GM18951 (cell line): ENCODE measurements around the gene MOCS1.
"Not testable (repeated sequence)": the region's sequence is repeated elsewhere in the genome, so short reads cannot be mapped to it uniquely, and the experiment has no call there.

Experiments
- POLR2A ChIP-seq: IDR thresholded peaks from 4 replicates; pipeline ENCODE4 v1.6.1; 2011; ENCODE audit warnings: mild to moderate bottlenecking; ENCODE audit not compliant: insufficient read length, insufficient read depth; ENCODE audit errors: extremely low read depth
- in situ Hi-C: fragments of 300-500 bp; cut with MboI; formaldehyde crosslinking; loops from one replicate; pipeline ENCODE4 v1.12.0; 2022; ENCODE audit warnings: low sequenced_read_pairs, mixed read lengths, inconsistent platforms; ENCODE audit not compliant: unreplicated experiment

Gene MOCS1

DNA sequence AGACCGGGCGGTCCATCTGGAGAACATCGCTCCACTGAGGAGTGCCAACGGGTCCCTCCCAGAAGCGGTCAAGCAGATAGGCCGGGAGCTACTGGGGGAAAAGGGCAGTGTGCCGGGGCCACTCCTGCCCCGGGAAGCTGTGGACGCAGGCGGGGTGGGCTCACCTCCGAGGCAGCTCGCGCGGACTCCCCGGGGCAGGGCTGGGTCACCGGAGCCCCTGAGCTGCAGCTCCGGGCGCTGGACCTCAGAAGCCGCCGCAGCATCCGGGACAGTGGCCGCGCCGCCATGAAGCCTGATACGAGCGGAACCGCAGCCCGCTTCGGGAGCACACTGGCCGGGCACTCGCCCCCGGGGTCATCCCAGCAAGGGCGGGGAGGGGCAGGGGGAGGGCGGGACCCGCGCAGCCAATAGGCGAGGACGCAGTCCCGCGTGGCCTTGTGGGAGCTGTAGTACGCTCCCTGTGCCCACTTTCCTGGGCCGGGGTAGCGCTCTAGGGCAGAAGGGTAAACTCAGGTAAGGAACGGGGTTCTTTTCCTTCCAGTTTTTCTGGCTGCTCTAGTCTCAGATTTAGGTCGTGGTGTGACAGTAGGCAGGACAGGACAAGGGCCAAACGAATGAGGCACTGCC, at the start of gene MOCS1:
Gene MOCS1 (minus strand): TSS at position 332 of the 627 bp plus-strand sequence. CDS start 45 bp downstream, at position 287.
- in situ Hi-C loops = no loop called here
- TF ChIP-seq POLR2A = no peak

- in situ Hi-C loops = loop anchor here (25.0 kb wide), 1 partner anchor 303 kb away; no protein-coding TSS in a partner anchor
- no peak for TF ChIP-seq POLR2A
Observed at GRCh38 chr6:39984051-39984450, 49.8 kb upstream of the MOCS1 start.

GRCh38 chr6:39983193-39983592, 48.9 kb upstream of the MOCS1 start:
- in situ Hi-C loops = loop anchor here (25.0 kb wide), 1 partner anchor 304 kb away; no protein-coding TSS in a partner anchor
- TF ChIP-seq POLR2A = no peak

- in situ Hi-C loops = loop anchor here (25.0 kb wide), 1 partner anchor 305 kb away; no protein-coding TSS in a partner anchor
- TF ChIP-seq POLR2A = no peak
Observed at GRCh38 chr6:39982720-39983119, 48.5 kb upstream of the MOCS1 start.

DNA sequence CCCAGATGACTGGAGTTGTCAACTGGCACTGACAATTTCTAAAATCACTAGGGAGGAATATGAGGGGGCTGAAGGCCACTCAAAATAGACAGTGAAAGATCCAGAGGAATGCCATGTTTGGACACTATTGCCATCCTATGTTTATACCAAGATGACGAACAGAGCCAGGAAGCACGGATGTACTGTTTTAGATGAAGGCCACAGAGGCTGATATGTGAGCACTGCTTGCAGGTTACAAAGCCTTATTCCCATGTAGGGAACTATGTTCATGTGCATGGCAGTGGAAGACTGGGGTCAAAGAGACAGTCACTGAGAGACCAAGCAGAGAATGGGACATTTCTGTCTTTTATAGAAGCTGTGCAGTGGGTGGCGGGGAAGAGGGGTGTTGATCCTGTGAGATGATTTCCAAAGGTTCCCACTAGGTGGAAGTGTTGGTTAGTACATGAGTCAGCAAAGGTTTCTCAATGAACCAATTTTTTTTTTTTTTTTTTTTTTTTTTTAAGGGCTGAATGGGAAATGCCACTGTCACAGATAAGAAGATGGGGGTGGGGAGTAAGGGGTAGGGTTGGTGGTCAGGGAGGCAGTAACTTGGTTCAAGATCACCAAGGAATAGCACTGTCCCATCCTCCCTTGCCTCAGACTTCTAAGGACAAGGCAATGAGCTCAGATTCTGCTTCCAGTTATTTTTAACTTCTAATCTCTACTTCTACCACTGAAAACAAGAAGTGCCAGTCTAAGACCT, 46.7 kb upstream of the MOCS1 start:
- in situ Hi-C loops = loop anchor here (25.0 kb wide), 1 partner anchor 306 kb away; no protein-coding TSS in a partner anchor
- no peak for TF ChIP-seq POLR2A

DNA sequence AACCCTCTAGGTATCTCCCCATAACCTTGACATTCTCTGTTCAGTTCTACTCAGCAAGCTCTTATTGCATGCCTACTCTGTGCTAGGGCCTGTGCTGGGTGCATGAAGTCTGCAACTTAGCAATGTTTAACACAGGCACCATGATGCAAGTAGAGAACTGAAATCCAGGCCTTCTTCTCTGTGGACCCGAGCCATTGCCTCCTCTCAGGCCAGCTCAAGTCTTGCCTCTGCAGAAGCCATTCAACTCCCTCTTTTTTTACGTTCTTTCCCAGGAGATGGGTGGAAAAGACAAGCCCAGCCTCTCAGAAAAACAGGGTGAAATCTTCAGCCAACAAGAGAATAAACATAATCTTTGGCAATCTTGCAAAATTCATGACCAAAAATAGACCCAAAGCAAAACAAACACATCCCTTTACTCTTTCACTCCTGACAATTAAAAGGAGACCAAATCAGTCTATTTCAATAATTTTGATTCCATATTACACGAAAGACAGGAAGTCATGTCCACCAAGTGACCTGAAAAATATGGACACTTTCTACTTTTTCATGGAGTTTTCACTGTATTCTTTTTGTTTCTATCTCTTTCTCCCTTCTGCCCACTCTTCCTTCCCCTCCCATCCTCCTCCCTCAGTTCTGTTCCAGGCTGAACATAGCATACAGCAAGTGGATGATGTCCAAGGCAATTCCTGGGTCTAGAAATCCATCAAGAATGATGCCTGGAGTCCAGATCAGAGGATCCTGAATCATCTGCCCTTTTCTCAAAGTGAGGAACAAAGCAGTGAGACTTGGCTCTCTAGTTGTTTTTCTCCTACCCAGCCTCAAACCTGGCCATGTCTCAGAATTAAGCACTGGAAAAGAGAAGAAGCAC, 45.4 kb upstream of the MOCS1 start:
- no peak for TF ChIP-seq POLR2A
- in situ Hi-C loops = loop anchor here (25.0 kb wide), 1 partner anchor 308 kb away; no protein-coding TSS in a partner anchor

DNA sequence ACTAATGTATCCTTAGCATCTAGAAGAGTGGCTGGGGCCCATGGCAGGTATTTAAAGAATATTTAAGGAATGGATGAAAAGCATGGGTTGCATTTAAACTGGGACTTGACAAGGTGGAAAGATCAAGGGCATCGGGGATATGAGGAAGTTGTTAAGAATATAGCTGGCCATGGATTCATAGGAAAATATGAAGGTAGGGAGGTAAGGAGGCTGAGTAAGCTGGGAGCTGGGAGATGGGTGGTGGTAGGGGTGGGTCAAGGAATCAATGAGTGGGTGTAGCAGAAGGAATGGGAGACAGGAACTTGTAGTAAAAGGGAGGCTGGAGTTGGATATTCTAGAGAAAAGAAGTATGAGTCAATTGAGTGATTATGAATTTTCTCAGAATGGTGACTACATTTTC, 44.0 kb upstream of the MOCS1 start:
- in situ Hi-C loops = loop anchor here (25.0 kb wide), 1 partner anchor 309 kb away; no protein-coding TSS in a partner anchor
- no peak for TF ChIP-seq POLR2A

DNA sequence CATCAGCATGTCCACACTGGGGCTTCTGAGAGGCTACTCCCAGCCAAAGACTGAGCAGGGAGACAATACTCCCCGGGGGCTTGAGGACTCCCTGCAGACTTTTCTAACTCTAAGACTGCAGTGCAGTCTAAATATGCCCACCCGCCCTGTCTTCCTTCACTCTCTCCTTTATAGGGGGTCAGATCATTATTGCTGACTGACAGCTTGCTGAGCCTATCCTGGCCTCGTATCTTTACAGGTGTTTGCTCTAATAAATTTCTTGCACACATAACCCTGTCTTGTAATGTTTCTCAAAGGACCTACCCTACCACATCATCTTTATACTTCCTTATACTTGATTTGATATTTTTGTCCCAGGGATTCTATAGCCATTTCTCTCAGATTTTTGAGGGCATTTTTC, 39.4 kb upstream of the MOCS1 start:
- in situ Hi-C loops = no loop called here
- TF ChIP-seq POLR2A = no peak

DNA sequence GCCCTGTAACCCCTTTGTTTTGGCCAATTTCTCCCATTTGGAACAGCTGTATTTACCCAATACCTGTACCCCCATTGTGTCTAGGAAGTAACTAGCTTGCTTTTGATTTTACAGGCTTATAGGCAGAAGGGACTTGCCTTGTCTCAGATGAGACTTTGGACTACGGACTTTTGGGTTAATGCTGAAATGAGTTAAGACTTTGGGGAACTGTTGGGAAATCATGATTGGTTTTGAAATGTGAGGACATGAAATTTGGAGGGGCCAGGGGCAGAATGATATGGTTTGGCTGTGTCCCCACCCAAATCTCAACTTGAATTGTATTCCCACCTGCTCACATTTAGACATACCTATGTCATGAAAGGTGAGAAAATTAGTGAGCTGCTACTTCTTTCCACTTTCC, 38.5 kb upstream of the MOCS1 start:
- in situ Hi-C loops = not testable (repeated sequence)

DNA sequence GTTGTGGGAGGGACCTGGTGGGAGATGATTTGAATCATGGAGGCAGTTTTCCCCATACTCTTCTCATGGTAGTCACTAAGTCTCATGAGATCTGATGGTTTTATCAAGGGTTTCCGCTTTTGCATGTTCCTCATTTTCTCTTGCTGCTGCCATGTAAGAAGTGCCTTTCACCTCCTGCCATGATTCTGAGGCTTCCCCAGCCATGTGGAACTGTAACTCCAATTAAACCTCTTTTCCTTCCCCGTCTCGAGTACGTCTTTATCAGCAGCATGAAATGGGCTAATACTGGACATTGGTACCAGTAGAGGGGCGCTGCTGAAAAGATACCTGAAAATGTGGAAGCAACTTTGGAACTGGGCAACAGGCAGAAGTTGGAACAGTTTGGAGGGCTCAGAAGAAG, 36.9 kb upstream of the MOCS1 start:
- in situ Hi-C loops = not testable (repeated sequence)

DNA sequence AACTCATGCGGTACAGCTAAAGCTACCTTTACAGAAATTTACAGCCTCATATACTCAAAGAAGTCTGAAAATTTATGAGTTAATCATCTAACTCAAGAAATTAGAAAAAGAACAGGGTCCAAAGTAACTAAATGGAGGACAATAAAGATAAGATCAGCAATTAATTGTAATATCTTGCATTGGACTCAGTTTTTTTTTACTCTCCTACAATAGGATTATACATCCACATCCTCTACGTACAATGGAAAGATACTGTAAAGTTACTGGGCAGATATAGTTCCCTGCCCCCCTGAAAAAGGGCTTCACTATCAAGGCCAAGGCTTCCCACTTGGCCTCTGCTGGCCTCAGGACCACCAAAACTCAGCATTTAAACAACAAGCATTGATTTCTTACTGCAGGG, 31.5 kb upstream of the MOCS1 start:
- in situ Hi-C loops = no loop called here
- no peak for TF ChIP-seq POLR2A

GRCh38 chr6:39964530-39964929, 30.3 kb upstream of the MOCS1 start:
- in situ Hi-C loops = no loop called here
- TF ChIP-seq POLR2A = no peak

DNA sequence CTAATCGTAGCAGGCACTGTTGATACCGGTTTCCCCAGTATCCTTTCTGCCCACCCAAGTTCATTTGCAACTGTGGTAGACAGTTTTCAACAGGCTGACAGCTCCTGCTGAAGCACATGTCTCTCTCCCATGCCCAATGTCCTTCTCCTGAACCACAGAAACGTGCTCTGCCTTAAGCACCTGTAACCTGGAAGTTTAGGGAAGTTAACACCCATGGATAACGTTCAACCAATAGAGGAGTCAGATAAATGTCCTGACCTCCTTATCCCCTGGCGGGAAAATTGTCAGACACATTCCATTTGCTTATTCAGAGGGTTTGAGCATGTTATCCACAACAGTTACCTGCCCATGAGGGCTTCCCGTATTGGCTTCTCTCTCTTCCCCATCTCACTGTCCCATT, 29.8 kb upstream of the MOCS1 start:
- in situ Hi-C loops = no loop called here
- TF ChIP-seq POLR2A = no peak
